Activated naive CD4-positive, alpha-beta T cell treated with anti-CD3 and anti-CD28 coated beads for 36 hours (primary cell): ENCODE measurements around the gene KCNQ1OT1. TPM values are rescaled to one million over a fixed set of nuclear protein-coding genes. Genes with fewer than 3 reads are reported as not detected.

ENCODE experiments used
- CTCF ChIA-PET: fragments of 350-600 bp; sonication (Branson Sonifier 250); formaldehyde crosslinking; loops from one replicate; lab custom pipeline; 2021; ENCODE audit warnings: antibody characterized with exemption; lab: Charles Lee
- DNase-seq: peaks from one replicate; pipeline ENCODE4 v3.0.0-alpha.2; 2020
- H3K27ac Mint-ChIP-seq: one replicate; pipeline ENCODE4 v1.8.0; 2021; ENCODE audit warnings: mild to moderate bottlenecking, mixed read lengths
- H3K27me3 Mint-ChIP-seq: one replicate; pipeline ENCODE4 v1.8.0; 2021; ENCODE audit warnings: low read depth, mixed read lengths
- H3K36me3 Mint-ChIP-seq: one replicate; pipeline ENCODE4 v1.8.0; 2021; ENCODE audit warnings: low read depth, mixed read lengths
- H3K4me1 Mint-ChIP-seq: one replicate; pipeline ENCODE4 v1.8.0; 2021; ENCODE audit warnings: low read depth, mixed read lengths
- H3K4me3 Mint-ChIP-seq: one replicate; pipeline ENCODE4 v1.8.0; 2021; ENCODE audit warnings: mild to moderate bottlenecking, moderate library complexity, mixed read lengths
- H3K9me3 Mint-ChIP-seq: one replicate; pipeline ENCODE4 v1.8.0; 2021; ENCODE audit warnings: mixed read lengths
- intact Hi-C: fragments of 100-400 bp; cut with micrococcal nuclease; formaldehyde crosslinking; loops from one replicate; pipeline ENCODE4 v1.15.1; 2023
- total RNA-seq, 2 experiments: library from RNA; stranded (reverse); gene quantifications; one replicate each; pipeline ENCODE4 v1.2.3, GENCODE V29; 2021

The KCNQ1OT1 gene
- total RNA-seq, 2 experiments from 2014 or later, result 0.17 to 0.20 TPM

GRCh38 chr11:2700415-2701211 lies 819 bp upstream of the KCNQ1OT1 start:
- Mint-ChIP-seq H3K36me3 (no peaks in the 10 kb centered on the region), H3K4me3 (peak overlapping the region; percentile 69), H3K4me1 (peaks cover 8% of the 10 kb centered on the region), H3K27me3 (no peaks in the 10 kb centered on the region), H3K9me3 (no peaks in the 10 kb centered on the region), H3K27ac (no peak overlapping the region)
- peak; percentile 37 for DNase-seq
- CTCF ChIA-PET, result no interaction called here
- intact Hi-C loops, result no loop called here

GRCh38 chr11:2699185-2699530 lies 636 bp downstream of the KCNQ1OT1 start:
- CTCF ChIA-PET, result interaction anchor here (1.2 kb wide), 1 partner anchor 164 kb away, joined by 3 read pairs; no protein-coding TSS in a partner anchor
- Mint-ChIP-seq H3K27me3 (no peaks in the 10 kb centered on the region), H3K4me3 (peak overlapping the region; percentile 83), H3K9me3 (no peaks in the 10 kb centered on the region), H3K36me3 (no peaks in the 10 kb centered on the region), H3K27ac (no peak overlapping the region), H3K4me1 (peaks cover 8% of the 10 kb centered on the region)
- no peak for DNase-seq
- intact Hi-C loops, result loop anchor here (2.0 to 10.0 kb wide), 2 partner anchors 190 to 254 kb away; partner anchors contain the start of genes KCNQ1 and TRPM5

GRCh38 chr11:2698386-2699184 lies 1.2 kb downstream of the KCNQ1OT1 start:
- H3K4me1 Mint-ChIP-seq, result peaks cover 8% of the 10 kb centered on the region
- H3K4me3 Mint-ChIP-seq, result peak overlapping the region; percentile 83
- DNase-seq, result no peak
- H3K9me3 Mint-ChIP-seq, result no peaks in the 10 kb centered on the region
- intact Hi-C loops, result loop anchor here (2.0 to 10.0 kb wide), 2 partner anchors 190 to 254 kb away; partner anchors contain the start of genes KCNQ1 and TRPM5
- CTCF ChIA-PET, result interaction anchor here (1.2 kb wide), 1 partner anchor 164 kb away, joined by 3 read pairs; no protein-coding TSS in a partner anchor
- H3K27ac Mint-ChIP-seq, result no peak overlapping the region
- H3K27me3 Mint-ChIP-seq, result no peaks in the 10 kb centered on the region
- H3K36me3 Mint-ChIP-seq, result no peaks in the 10 kb centered on the region

GRCh38 chr11:2697866-2698265 lies 1.9 kb downstream of the KCNQ1OT1 start:
- DNase-seq, result no peak
- intact Hi-C loops, result loop anchor here (2.0 to 10.0 kb wide), 2 partner anchors 191 to 253 kb away; partner anchors contain the start of genes KCNQ1 and TRPM5
- no peak overlapping the region for H3K4me3 Mint-ChIP-seq
- H3K27ac Mint-ChIP-seq, result no peak overlapping the region
- H3K4me1 Mint-ChIP-seq, result peaks cover 8% of the 10 kb centered on the region
- CTCF ChIA-PET, result no interaction called here
- H3K9me3 Mint-ChIP-seq, result no peaks in the 10 kb centered on the region
- no peaks in the 10 kb centered on the region for H3K27me3 Mint-ChIP-seq
- H3K36me3 Mint-ChIP-seq, result no peaks in the 10 kb centered on the region

- Mint-ChIP-seq H3K36me3 (no peaks in the 10 kb centered on the region), H3K27ac (no peak overlapping the region), H3K4me3 (no peak overlapping the region), H3K27me3 (no peaks in the 10 kb centered on the region), H3K4me1 (peaks cover 8% of the 10 kb centered on the region), H3K9me3 (no peaks in the 10 kb centered on the region)
- CTCF ChIA-PET, result no interaction called here
- intact Hi-C loops, result loop anchor here (10.0 kb wide), 1 partner anchor 252 kb away; the partner anchor contains the start of genes KCNQ1 and TRPM5
- no peak for DNase-seq
Measured at GRCh38 chr11:2696455-2696854, 3.3 kb downstream of the KCNQ1OT1 start.

- CTCF ChIA-PET, result interaction anchor here (1.5 kb wide), 1 partner anchor 12 kb away, joined by 5 read pairs; no protein-coding TSS in a partner anchor
- DNase-seq, result no peak
- peaks cover 8% of the 10 kb centered on the region for H3K4me1 Mint-ChIP-seq
- no peaks in the 10 kb centered on the region for H3K9me3 Mint-ChIP-seq
- H3K4me3 Mint-ChIP-seq, result no peak overlapping the region
- intact Hi-C loops, result loop anchor here (10.0 kb wide), 1 partner anchor 250 kb away; the partner anchor contains the start of genes KCNQ1 and TRPM5
- H3K27ac Mint-ChIP-seq, result no peak overlapping the region
- H3K36me3 Mint-ChIP-seq, result no peaks in the 10 kb centered on the region
- H3K27me3 Mint-ChIP-seq, result no peaks in the 10 kb centered on the region
Measured at GRCh38 chr11:2694995-2695939, 4.5 kb downstream of the KCNQ1OT1 start.

GRCh38 chr11:2694495-2694894 lies 5.3 kb downstream of the KCNQ1OT1 start:
- no peaks in the 10 kb centered on the region for H3K9me3 Mint-ChIP-seq
- DNase-seq, result no peak
- no peaks in the 10 kb centered on the region for H3K27me3 Mint-ChIP-seq
- peaks cover 8% of the 10 kb centered on the region for H3K4me1 Mint-ChIP-seq
- H3K4me3 Mint-ChIP-seq, result no peak overlapping the region
- no peak overlapping the region for H3K27ac Mint-ChIP-seq
- intact Hi-C loops, result loop anchor here (10.0 kb wide), 1 partner anchor 250 kb away; the partner anchor contains the start of genes KCNQ1 and TRPM5
- CTCF ChIA-PET, result interaction anchor here (1.5 kb wide), 1 partner anchor 11 kb away, joined by 5 read pairs; no protein-coding TSS in a partner anchor
- H3K36me3 Mint-ChIP-seq, result no peaks in the 10 kb centered on the region

GRCh38 chr11:2693271-2694261 lies 6.2 kb downstream of the KCNQ1OT1 start:
- no peaks in the 10 kb centered on the region for H3K9me3 Mint-ChIP-seq
- no peak overlapping the region for H3K4me3 Mint-ChIP-seq
- H3K27ac Mint-ChIP-seq, result no peak overlapping the region
- no peaks in the 10 kb centered on the region for H3K27me3 Mint-ChIP-seq
- no peaks in the 10 kb centered on the region for H3K36me3 Mint-ChIP-seq
- peaks cover 4% of the 10 kb centered on the region for H3K4me1 Mint-ChIP-seq
- CTCF ChIA-PET, result interaction anchor here (0.7 to 1.8 kb wide), 2 partner anchors 17 to 194 kb away, joined by 3 to 6 read pairs; no protein-coding TSS in a partner anchor
- intact Hi-C loops, result loop anchor here (10.0 kb wide), 1 partner anchor 249 kb away; the partner anchor contains the start of genes KCNQ1 and TRPM5
- DNase-seq, result no peak

- Mint-ChIP-seq H3K4me3 (no peak overlapping the region), H3K4me1 (no peaks in the 10 kb centered on the region), H3K27me3 (no peaks in the 10 kb centered on the region), H3K9me3 (no peaks in the 10 kb centered on the region), H3K36me3 (no peaks in the 10 kb centered on the region), H3K27ac (no peak overlapping the region)
- intact Hi-C loops, result loop anchor here (10.0 kb wide), 1 partner anchor 247 kb away; the partner anchor contains the start of genes KCNQ1 and TRPM5
- no peak for DNase-seq
- CTCF ChIA-PET, result interaction anchor here (1.8 kb wide), 1 partner anchor 196 kb away, joined by 6 read pairs; no protein-coding TSS in a partner anchor
Measured at GRCh38 chr11:2691991-2692875, 7.6 kb downstream of the KCNQ1OT1 start.
